IMR-90 (cell line): Measurements from ENCODE around the gene NR4A1. TPM values are rescaled to one million over a fixed set of nuclear protein-coding genes. Genes with fewer than 3 reads are reported as not detected.

Source experiments
- ATAC-seq: fragments of 200-7000 bp; cut with Tn5 transposase; 2 replicates; pipeline ENCODE4 v1.9.1; 2020; ENCODE audit warnings: low read depth, mild to moderate bottlenecking, moderate library complexity
- BruUV-seq: library from RNA; stranded (reverse); fragments of 400-500 nt; replicated peaks from 2 replicates; lab custom pipeline; 2021; lab: Mats Ljungman, UMichigan
- CTCF ChIA-PET: fragments of 300-600 bp; formaldehyde crosslinking; extraction: SDS; loops from one replicate; lab custom pipeline; 2021; ENCODE audit warnings: antibody characterized with exemption; lab: Yijun Ruan, JAX
- POLR2A ChIA-PET: fragments of 300-600 bp; sonication (Branson Sonifier 250); formaldehyde crosslinking; loops from one replicate; lab custom pipeline; 2022; ENCODE audit warnings: antibody characterized with exemption; ENCODE audit not compliant: unreplicated experiment; lab: Charles Lee
- DNase-seq: peaks from one replicate; pipeline ENCODE4 v3.0.0; 2013
- H2AFZ ChIP-seq: replicated peaks from 2 replicates; pipeline ENCODE3; 2013; ENCODE audit warnings: low read length, mild to moderate bottlenecking; ENCODE audit not compliant: poor library complexity
- H2AK5ac ChIP-seq: 2 replicates; pipeline ENCODE4 v1.6.1; 2013; ENCODE audit warnings: low read depth, low read length, inconsistent platforms
- H2AK9ac ChIP-seq: replicated peaks from 2 replicates; pipeline ENCODE3; 2013; ENCODE audit warnings: mild to moderate bottlenecking, low read depth, low read length, moderate library complexity; ENCODE audit not compliant: poor library complexity
- H2BK120ac ChIP-seq: 2 replicates; pipeline ENCODE4 v1.6.1; 2013; ENCODE audit warnings: low read depth, low read length, inconsistent platforms
- H2BK15ac ChIP-seq: 3 replicates; pipeline ENCODE4 v1.6.1; 2013; ENCODE audit warnings: low read depth, low read length, inconsistent platforms
- H2BK20ac ChIP-seq: 2 replicates; pipeline ENCODE4 v1.6.1; 2013; ENCODE audit warnings: low read depth, mild to moderate bottlenecking, inconsistent platforms, low read length, moderate library complexity
- H2BK5ac ChIP-seq: 2 replicates; pipeline ENCODE4 v1.6.1; 2013; ENCODE audit warnings: mild to moderate bottlenecking, low read depth, low read length, inconsistent platforms; ENCODE audit not compliant: poor library complexity, severe bottlenecking
- H3K14ac ChIP-seq: replicated peaks from 2 replicates; pipeline ENCODE4 v1.6.1; 2013; ENCODE audit warnings: low read depth, low read length, inconsistent platforms
- H3K18ac ChIP-seq: 2 replicates; pipeline ENCODE4 v1.6.1; 2013; ENCODE audit warnings: low read depth, low read length, control low read depth
- H3K23ac ChIP-seq: 2 replicates; pipeline ENCODE4 v1.6.1; 2013; ENCODE audit warnings: low read depth, low read length, inconsistent platforms
- H3K27ac ChIP-seq: 2 replicates; pipeline ENCODE4 v1.5.1; 2013; ENCODE audit warnings: mild to moderate bottlenecking, control low read depth, low read length; ENCODE audit not compliant: insufficient read depth
- H3K27me3 ChIP-seq: 2 replicates; pipeline ENCODE4 v1.6.1; 2013; ENCODE audit warnings: low read length; ENCODE audit not compliant: control insufficient read depth, insufficient read depth
- H3K36me3 ChIP-seq: 2 replicates; pipeline ENCODE4 v1.6.1; 2013; ENCODE audit warnings: low read length, mixed read lengths; ENCODE audit not compliant: control insufficient read depth, insufficient read depth
- H3K4ac ChIP-seq: 2 replicates; pipeline ENCODE4 v1.6.1; 2013; ENCODE audit warnings: low read depth, low read length, inconsistent platforms
- H3K4me1 ChIP-seq: 2 replicates; pipeline ENCODE4 v1.6.1; 2013; ENCODE audit warnings: low read length, mixed read lengths; ENCODE audit not compliant: control insufficient read depth, insufficient read depth
- H3K4me2 ChIP-seq: 2 replicates; pipeline ENCODE4 v1.6.1; 2013; ENCODE audit warnings: low read depth, mild to moderate bottlenecking, control low read depth, low read length, moderate library complexity
- H3K4me3 ChIP-seq: 2 replicates; pipeline ENCODE4 v1.5.1; 2013; ENCODE audit warnings: low read depth, mild to moderate bottlenecking, control low read depth, low read length, moderate library complexity; ENCODE audit not compliant: insufficient read depth
- H3K56ac ChIP-seq: 2 replicates; pipeline ENCODE4 v1.6.1; 2013; ENCODE audit warnings: low read length, inconsistent platforms; ENCODE audit not compliant: insufficient read depth; ENCODE audit errors: extremely low read depth
- H3K79me1 ChIP-seq, 2 experiments: 2 replicates each; pipeline ENCODE4 v1.6.1; 2013; ENCODE audit warnings: low read length in 2 of 2, inconsistent platforms in 1 of 2, low read depth in 1 of 2
- H3K9ac ChIP-seq: 2 replicates; pipeline ENCODE4 v1.6.1; 2013; ENCODE audit warnings: low read depth, low read length, control low read depth
- H3K9me1 ChIP-seq: 2 replicates; pipeline ENCODE4 v1.6.1; 2013; ENCODE audit warnings: low read length, inconsistent platforms; ENCODE audit not compliant: insufficient read depth
- H3K9me3 ChIP-seq: 2 replicates; pipeline ENCODE4 v1.6.1; 2013; ENCODE audit warnings: low read length; ENCODE audit not compliant: control insufficient read depth, insufficient read depth
- H4K20me1 ChIP-seq: 2 replicates; pipeline ENCODE4 v1.6.1; 2013; ENCODE audit warnings: low read length, inconsistent platforms; ENCODE audit not compliant: insufficient read depth
- H4K5ac ChIP-seq: 2 replicates; pipeline ENCODE4 v1.6.1; 2013; ENCODE audit warnings: mild to moderate bottlenecking, low read depth, low read length, control low read depth
- H4K8ac ChIP-seq, 2 experiments: 2 replicates each; pipeline ENCODE4 v1.6.1; 2013; ENCODE audit warnings: low read depth in 2 of 2, low read length in 2 of 2, control low read depth in 1 of 2, inconsistent platforms in 1 of 2
- H4K91ac ChIP-seq: 2 replicates; pipeline ENCODE4 v1.6.1; 2013; ENCODE audit warnings: low read depth, low read length, inconsistent platforms; ENCODE audit not compliant: insufficient read depth
- CEBPB ChIP-seq: IDR thresholded peaks from 2 replicates; pipeline ENCODE4 v1.6.1; 2012; ENCODE audit warnings: low read depth, low read length, improper control_type of control experiment
- FOS ChIP-seq: fragments of 150-350 bp; IDR thresholded peaks from 2 replicates; pipeline ENCODE4 v1.6.1; 2016; ENCODE audit warnings: low read depth, low read length
- MAZ ChIP-seq: IDR thresholded peaks from 2 replicates; pipeline ENCODE4 v1.6.1; 2012; ENCODE audit warnings: low read depth, mild to moderate bottlenecking, low read length, improper control_type of control experiment, moderate library complexity, borderline replicate concordance
- MXI1 ChIP-seq: IDR thresholded peaks from 2 replicates; pipeline ENCODE4 v1.6.1; 2012; ENCODE audit warnings: low read depth, mild to moderate bottlenecking, low read length, moderate library complexity, borderline replicate concordance
- RAD21 ChIP-seq: IDR thresholded peaks from 2 replicates; pipeline ENCODE4 v1.6.1; 2012; ENCODE audit warnings: low read length, improper control_type of control experiment
- SMC3 ChIP-seq: fragments of 150-350 bp; IDR thresholded peaks from 2 replicates; pipeline ENCODE4 v1.6.1; 2016; ENCODE audit warnings: low read depth, mild to moderate bottlenecking, antibody characterized with exemption, low read length, moderate library complexity
- WGBS, 2 experiments: methylation state at CpG; one replicate each; pipeline versions ENCODE4 v1.1.5 to v1.1.7; 2013; ENCODE audit warnings: missing lambda C conversion rate in 2 of 2; ENCODE audit not compliant: insufficient read length in 1 of 2; ENCODE audit errors: extremely low coverage in 2 of 2; 5-methylcytosine and 5-hydroxymethylcytosine counted together
- dilution Hi-C: fragments of 300-500 bp; cut with HindIII; formaldehyde crosslinking; loops from one replicate; pipeline ENCODE4 v1.14.3; 2018; ENCODE audit warnings: low sequenced_read_pairs; ENCODE audit not compliant: unreplicated experiment
- in situ Hi-C: fragments of 300-500 bp; cut with MboI; formaldehyde crosslinking; loops from 3 replicates; pipeline ENCODE4 v1.14.3; 2019; ENCODE audit warnings: low sequenced_read_pairs, inconsistent platforms, mixed read lengths
- intact Hi-C: fragments of 100-400 bp; cut with micrococcal nuclease; formaldehyde crosslinking; loops from 2 replicates; pipeline ENCODE4 v1.10.0; 2022
- polyA plus RNA-seq, 3 experiments: library from polyadenylated mRNA; depleted of rRNA; stranded (reverse); fragments of >200 nt; gene quantifications; 2 replicates each; pipeline ENCODE4 v1.2.3, GENCODE V29; 2012; ENCODE audit warnings: low replicate concordance in 1 of 3
- total RNA-seq: library from RNA; depleted of rRNA; stranded (reverse); fragments of >200 nt; gene quantifications from 2 replicates; pipeline ENCODE4 v1.2.3, GENCODE V29; 2012

Gene NR4A1
- total and polyA plus RNA-seq, 2 of the 4 experiments (the other 2 are of a cell fraction) = 6.6 to 34.1 TPM

GRCh38 chr12:52091869-52092268 lies 40.6 kb downstream of the NR4A1 start:
- H3K4me2 ChIP-seq = no peak overlapping the region
- dilution Hi-C loops (no loop called here), intact Hi-C loops (loop anchor here (1.0 kb wide), 1 partner anchor 45 kb away; no protein-coding TSS in a partner anchor), in situ Hi-C loops (no loop called here)
- no TSS peak for BruUV-seq
- CTCF ChIA-PET = no interaction called here
- H3K79me1 ChIP-seq = no peaks in the 10 kb centered on the region
- POLR2A ChIA-PET = no interaction called here
- H2AK9ac ChIP-seq = no peak overlapping the region
- DNase-seq = no peak
- ATAC-seq = no peak
- H3K56ac ChIP-seq = no peak overlapping the region
- no peak overlapping the region for H3K4ac ChIP-seq
- H2BK15ac ChIP-seq = no peak overlapping the region
- no peak overlapping the region for H2BK5ac ChIP-seq
- H3K4me1 ChIP-seq = no peaks in the 10 kb centered on the region
- no peak overlapping the region for H4K8ac ChIP-seq
- no peak overlapping the region for H2BK20ac ChIP-seq
- H3K9me3 ChIP-seq = no peaks in the 10 kb centered on the region
- peaks cover 28% of the 10 kb centered on the region for H3K27me3 ChIP-seq
- no peak overlapping the region for H3K4me3 ChIP-seq
- H3K36me3 ChIP-seq = no peaks in the 10 kb centered on the region
- no peaks in the 10 kb centered on the region for H3K9me1 ChIP-seq
- TF ChIP-seq SMC3 = no peak
- no peak for TF ChIP-seq MAZ
- TF ChIP-seq FOS = no peak
- no peak for TF ChIP-seq CEBPB
- TF ChIP-seq RAD21 = no peak
- TF ChIP-seq MXI1 = no peak
- H4K91ac ChIP-seq = no peak overlapping the region
- H2BK120ac ChIP-seq = no peak overlapping the region
- no peak overlapping the region for H2AFZ ChIP-seq
- H3K14ac ChIP-seq = no peak overlapping the region
- H4K20me1 ChIP-seq = no peaks in the 10 kb centered on the region
- no peak overlapping the region for H3K9ac ChIP-seq
- no peak overlapping the region for H2AK5ac ChIP-seq
- H3K23ac ChIP-seq = no peak overlapping the region
- no peak overlapping the region for H3K18ac ChIP-seq
- no peak overlapping the region for H4K5ac ChIP-seq
- no CpG with 5 or more reads among the region's 8 CpGs for WGBS, 2 experiments
- H3K27ac ChIP-seq = no peak overlapping the region
